ENCODE data around the gene SOCS7.

GRCh38 chr17:38404174-38404943 lies 52.7 kb downstream of the SOCS7 start:
- no peak for TF ChIP-seq BACH1 (IDR thresholded peaks at IDR 0.05; ENCODE audit: borderline replicate concordance)
- no peak for TF ChIP-seq EP300 (IDR thresholded peaks at IDR 0.05; ENCODE audit: borderline replicate concordance in 1 of 2, control insufficient read depth in 1 of 2, low read depth in 2 of 2, low read length in 2 of 2)
- TF ChIP-seq SP1 (IDR thresholded peaks at IDR 0.05; ENCODE audit: low read depth, low read length), result no peak
- TF ChIP-seq JUND (IDR thresholded peaks at IDR 0.05; ENCODE audit: low read depth, low read length), result no peak
- no peak for TF ChIP-seq CBFB (IDR thresholded peaks at IDR 0.05; ENCODE audit: low read depth)
- no peak for TF ChIP-seq NR2C1 (IDR thresholded peaks at IDR 0.05)
- TF ChIP-seq ZNF274 (IDR thresholded peaks at IDR 0.05; ENCODE audit: insufficient read depth, insufficient read length), result no peak
- TF ChIP-seq BMI1 (IDR thresholded peaks at IDR 0.05; ENCODE audit: borderline replicate concordance), result no peak
- no peak for TF ChIP-seq POLR2A (IDR thresholded peaks at IDR 0.05; ENCODE audit: low read depth, low read length)
- TF ChIP-seq CTCF (IDR thresholded peaks at IDR 0.05 in 2 of 3, conservative IDR thresholded peaks at IDR 0.05 in 1 of 3; ENCODE audit: control insufficient read depth in 2 of 3, extremely low read depth in 1 of 3, insufficient read depth in 1 of 3, low read depth in 3 of 3, low read length in 3 of 3), result no peak
- no peak for TF ChIP-seq CEBPB (IDR thresholded peaks at IDR 0.05; ENCODE audit: borderline replicate concordance in 1 of 2, low read depth in 2 of 2, low read length in 2 of 2)
- no peak for TF ChIP-seq NFIC (IDR thresholded peaks at IDR 0.05; ENCODE audit: low read depth, low read length)
- no peak for TF ChIP-seq RUNX3 (IDR thresholded peaks at IDR 0.05; ENCODE audit: low read length)

All from GM12878 (cell line).